D341Med (cell line): ENCODE data around the gene AIF1.

Source experiments
- DNase-seq: peaks from one replicate; pipeline ENCODE4 v3.0.0; 2012; ENCODE audit warnings: low spot score

The AIF1 gene

DNA sequence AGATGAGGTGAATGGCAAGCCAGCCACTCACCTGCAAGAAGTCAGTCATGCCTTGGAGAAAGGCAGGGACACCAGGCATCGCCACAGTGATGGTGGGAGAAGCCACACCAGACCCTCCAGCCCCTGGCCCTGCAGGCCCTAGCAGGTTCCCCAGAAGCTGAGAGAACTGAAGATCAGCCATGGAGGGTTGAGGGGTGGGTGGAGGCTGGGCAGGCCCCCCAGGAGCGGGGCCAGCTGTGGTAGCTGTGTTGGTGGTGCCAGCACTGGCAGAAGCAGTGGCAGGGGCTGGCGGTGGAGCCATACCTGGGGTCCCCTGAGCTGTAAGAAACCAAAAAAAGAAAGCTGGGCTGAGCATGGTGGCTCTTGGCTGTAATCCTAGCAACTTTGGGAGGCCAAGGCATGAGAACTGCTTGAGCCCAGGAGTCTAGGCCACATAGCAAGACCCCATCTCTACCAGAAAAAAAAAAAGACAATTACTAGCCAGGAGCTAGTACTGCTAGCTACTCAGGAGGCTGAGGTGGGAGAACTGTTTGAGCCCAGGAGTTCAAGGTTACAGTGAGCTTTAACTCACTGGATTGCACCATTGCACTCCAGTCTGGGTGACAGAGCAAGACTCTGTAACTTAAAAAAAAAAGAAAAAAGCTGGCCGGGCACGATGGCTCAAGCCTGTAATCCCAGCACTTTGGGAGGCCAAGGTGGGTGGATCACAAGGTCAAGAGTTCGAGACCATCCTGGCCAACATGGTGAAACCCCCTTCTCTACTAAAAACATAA, 27.9 kb downstream of the AIF1 start:
- no peak for DNase-seq

DNA sequence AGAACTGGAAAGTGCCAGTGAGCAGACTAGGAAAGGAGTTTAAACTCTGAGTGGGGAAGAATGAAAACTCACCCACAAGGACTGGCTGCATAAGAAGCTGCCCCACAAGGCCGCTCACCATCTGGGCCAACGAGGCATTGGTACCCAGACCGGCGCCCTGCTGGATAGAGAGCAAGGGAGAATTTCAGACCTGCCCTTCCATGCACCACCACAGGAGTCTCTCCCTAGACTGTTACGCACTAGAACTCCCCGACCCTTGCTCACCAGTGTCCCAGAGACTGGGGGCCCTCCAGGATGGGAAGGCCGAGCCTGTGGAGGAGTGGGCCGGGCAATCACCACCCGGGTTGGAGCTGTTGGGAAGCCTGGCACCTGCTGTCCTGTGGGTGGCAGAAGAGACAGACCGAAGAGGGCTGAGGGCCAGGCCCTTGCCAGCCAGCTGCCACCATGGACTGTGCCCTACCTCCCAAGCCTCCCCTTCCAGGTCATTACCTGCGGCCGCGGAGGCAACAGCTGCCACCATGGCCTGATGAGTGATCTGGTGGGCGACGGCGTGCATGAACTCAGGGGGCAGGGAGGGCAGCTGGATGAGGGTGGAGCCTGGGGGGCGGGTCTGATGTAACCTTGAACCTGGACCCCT, 28.9 kb downstream of the AIF1 start:
- DNase-seq, result no peak

DNA sequence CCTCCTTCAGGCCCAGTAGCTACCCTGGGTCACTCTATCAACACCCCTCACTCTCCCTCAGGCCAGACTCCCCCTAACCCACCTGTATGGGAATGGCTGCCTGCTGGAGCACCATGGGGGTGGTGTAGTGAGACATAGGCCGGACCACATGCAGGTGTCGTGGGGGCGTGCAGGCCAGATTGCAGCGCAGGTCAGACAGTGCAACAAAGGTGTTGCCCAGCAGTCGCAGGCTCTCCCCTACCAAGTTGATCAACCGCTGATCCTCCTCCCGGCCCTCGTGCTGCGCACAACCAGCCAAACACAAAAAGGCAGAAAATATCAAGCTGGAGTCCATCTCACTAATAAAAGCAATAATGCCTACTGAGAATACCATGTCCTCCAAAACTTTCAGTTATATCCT, 30.3 kb downstream of the AIF1 start:
- DNase-seq, result no peak

DNA sequence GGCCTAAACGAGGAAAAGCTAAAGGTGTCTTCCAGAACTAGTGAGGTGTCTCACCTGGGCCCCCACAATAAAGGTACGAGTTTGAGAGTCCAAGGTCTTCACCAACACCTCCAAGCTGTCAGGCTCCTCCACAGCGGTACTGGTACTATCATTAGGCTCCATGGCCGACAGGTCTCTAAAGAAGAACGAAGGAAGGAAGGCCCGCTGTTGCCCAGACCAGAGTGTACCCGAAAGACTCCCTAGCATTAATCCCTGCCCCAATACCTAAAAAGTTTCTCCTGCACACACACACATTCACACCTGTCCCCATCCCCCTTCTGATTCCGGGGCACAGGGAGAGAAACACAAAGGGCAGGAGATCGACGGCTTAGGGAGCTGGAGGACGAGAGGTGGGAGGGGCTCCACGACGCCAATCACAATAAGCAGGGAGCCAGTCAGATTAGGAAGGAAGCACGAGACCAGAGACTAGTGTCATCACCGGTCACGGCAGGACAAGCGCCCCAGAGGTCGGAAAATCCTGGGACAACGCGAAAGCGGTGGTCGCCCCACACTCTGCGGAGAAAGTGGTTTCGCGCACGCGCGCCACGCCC, 36.7 kb downstream of the AIF1 start:
- peak; percentile 78 for DNase-seq

DNA sequence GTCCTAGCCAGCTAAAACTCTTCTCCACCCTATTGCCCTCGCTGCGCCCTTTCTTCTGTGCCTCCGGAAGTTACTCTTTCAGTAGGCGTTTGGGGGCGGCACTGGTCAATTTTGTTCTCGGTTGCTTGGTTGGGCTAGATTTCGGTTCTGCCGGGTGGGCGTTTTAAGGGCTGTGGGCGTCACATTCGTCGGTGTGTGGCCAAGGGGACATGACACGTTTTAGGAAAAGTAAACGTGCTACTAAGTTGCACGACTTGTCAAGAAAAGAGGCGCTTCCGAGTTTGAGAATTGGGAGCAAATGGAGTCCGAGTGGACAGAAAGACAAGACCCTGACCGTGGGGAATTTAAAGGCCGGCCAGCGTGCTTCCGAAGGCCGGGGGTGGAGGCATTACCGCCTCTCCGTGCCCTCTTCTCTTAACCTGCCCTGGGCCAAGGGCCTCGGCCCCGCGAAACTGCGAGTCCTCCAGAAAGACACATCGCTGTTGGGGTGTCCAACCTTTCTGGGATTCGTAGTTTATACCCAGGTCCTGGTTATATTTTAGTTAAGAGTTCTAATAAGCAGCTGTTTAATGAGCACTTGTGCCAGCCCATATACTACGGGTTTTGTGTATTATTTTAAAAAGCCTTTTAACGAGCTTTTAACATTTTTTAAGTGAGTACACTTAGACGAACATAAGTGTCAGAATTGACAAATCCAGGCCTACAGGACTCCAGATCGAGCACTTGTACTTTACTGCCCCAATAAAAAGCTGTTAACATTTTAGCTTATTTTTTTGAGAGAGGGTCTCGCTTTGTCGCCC, 38.1 kb downstream of the AIF1 start:
- peak; percentile 88 for DNase-seq

DNA sequence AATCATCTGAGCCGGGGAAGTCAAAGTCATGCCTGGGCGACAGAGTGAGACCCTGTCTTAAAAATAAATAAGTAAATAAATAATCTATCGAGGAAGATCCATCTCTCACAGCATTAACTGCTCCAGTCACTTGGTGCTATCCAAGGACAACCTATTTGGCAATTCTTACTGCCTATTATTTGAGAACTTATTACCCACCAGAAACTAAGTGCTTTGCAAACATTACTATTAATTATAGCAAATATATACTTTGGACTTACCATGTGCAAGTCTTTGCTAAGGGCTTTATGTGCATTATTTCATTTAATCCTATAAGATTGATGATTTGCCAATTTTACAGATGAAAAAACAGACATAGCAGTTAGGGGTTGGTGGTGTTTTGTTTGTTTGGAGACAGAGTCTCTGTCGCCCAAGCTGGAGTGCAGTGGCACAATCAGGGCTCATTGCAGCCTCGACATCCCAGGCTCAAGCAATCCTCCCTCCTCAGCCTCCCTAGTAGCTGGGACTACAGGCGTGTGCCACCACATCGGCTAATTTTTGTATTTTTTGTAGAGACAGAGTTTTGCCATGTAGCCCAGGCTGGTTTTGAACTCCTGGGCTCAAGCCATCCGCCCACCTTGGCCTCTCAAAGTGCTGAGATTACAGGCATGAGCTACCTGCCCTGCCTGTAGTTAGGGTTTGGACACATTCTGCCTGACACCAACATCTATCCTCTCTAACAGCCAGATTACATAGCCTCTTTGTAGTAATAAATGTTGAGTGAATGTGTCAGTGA, 39.7 kb downstream of the AIF1 start:
- DNase-seq, result no peak

DNA sequence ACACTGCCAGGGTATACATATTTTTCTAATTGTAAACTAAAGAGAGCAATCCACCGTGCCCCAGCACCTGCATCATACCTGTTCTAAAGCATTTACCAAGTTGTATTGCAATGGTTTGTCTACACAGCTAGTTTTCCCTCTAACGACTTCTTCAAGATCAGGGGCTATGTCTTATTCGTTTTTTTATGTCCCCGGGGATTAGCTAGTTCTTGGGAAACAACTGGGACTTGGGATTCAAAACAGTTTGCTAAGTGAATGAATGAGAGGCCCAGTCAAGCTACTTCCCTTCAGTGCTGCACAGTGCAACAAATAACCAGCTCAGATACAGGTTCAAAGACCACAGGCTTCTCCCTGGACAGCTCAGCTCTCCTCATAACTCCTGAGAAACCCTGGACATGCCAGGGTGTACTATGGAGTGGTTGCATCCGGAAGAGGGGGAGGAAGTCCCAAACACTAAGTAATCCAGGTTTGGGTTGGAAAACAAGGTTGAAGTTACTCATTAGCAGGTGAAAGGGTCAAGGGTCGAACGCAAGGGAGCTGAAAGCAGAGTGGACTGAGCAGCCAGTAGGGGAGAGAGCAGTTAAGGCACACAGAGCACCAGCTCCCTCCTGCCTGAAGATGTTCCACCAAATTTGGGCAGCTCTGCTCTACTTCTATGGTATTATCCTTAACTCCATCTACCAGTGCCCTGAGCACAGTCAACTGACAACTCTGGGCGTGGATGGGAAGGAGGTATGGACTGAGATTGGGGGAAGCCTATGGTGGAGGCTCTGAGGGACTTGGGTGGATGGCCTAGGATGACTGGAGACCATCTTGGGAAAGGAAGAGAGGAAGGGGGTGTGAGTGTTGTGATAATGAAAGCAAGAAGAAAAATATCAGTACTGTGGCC, 40.6 kb downstream of the AIF1 start, which contains the start of gene APOM:
Gene APOM (plus strand): TSS at position 546 of the 889 bp plus-strand sequence. CDS start 73 bp downstream, at position 619.
- DNase-seq, result no peak

DNA sequence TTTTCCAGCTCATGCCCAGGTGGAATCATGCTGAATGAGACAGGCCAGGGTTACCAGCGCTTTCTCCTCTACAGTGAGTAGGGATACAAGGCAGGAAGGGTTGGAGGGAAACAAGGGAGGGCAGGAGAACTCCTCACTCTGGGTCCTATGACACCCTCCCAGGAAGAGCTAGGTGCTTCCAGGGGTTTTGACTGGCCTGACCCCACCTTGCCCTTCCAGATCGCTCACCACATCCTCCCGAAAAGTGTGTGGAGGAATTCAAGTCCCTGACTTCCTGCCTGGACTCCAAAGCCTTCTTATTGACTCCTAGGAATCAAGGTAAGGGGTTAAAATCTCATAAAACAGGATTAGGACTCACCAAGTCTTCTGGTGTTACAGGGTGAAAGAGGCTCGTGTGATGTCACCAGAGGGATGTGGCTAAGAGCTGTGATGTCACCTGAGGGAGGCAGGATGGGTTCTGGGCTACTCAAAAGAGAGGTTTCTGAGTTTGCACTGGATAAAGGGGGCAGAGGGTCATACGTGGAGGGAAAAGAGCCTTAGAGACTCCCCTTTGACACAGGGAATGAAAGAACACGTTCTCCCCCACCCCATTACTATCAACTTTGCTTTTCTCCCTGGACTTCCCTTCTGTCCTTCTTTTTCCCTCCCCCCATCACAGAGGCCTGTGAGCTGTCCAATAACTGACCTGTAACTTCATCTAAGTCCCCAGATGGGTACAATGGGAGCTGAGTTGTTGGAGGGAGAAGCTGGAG, 42.5 kb downstream of the AIF1 start:
- DNase-seq, result no peak

DNA sequence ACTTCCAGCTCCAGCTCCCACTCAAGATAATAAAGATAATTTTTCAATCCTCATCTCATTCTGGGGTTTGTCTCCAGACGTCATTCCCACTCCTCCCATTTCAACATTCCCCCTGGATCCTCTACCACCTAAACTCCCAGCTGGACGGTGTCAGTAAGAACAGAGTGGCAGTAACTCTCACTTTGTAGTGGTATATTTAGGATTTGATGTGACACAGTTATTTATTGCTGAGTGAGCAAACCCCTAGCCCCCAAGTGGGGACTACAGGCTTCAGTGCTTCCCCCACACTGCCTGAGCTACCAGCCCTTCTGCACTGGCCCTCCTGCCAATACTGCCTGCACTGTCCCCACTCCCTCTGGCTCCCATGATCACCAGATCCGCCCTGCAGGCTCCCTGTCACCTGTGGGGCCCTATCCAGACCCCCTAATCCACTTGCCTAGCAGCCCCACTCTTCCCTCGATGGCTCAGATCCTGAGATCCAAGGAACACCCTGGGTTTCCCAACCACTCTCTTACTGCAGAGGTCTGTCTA, 43.2 kb downstream of the AIF1 start:
- no peak for DNase-seq

DNA sequence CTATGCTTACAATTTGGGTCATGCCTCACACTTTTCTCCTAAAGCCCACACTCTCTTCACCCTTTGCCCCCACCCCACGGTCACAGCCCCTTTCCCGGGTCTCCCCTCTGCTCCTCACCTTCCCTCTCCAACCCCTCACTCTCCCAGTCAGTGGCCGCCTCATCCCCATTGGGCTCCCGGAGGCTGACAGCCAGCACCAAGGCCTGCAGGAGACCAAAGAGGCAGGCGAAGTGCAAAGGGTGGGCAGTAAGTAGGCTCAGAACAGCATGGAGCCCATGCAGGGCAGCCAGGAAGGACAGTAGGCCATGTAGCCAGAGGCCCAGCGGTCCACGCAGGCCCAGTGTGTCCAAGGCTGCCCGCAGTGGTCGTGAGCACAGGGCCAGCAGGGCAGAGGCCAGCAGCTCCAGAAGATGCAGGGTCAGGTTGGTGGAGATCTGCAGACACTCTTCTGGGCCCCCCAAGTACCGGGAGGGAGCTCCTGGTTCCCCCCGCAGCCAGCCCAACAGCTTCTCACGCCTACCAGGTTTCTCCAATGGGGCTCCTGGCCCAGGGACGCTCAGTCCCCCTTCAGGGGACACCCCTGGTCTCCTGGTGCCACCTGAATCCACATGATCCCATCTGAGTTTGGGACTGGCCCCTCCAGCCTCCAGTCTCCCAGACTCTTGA, 44.1 kb downstream of the AIF1 start:
- DNase-seq, result no peak

DNA sequence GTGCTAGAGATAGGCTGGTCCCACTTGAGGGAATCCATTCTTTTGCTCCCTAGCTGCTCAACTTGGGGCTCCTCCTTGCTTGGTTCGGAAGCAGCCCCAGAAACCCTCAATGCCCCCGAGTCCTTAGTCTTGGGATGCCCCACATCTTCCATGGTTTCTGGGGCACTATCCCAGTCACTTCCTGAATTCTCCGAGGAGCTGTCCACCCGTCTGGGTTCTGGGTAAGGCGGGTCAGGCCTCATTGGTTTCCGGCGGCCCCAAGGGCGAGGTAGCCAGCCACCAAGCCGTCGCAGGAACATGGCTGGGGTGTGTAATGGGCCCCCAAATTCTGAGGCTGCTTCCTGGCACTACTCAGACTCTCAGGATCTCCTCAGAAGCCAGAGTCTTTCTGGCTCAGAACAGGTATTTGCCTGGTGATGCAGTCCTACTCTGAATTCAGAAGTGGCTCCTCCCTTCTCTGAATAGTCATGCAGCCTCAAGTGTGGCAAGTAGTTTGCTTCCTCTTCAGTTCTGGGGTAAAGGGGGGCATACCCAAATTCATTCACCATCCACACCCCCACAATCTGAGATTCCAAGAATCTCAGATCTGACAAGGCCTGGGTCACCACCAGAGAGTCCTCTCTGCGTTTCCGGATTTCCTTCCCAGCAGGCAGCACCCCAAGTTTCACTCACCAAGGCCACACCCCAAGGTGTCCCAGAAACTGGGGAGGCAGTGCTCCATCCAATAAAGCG, 44.8 kb downstream of the AIF1 start:
- no peak for DNase-seq

DNA sequence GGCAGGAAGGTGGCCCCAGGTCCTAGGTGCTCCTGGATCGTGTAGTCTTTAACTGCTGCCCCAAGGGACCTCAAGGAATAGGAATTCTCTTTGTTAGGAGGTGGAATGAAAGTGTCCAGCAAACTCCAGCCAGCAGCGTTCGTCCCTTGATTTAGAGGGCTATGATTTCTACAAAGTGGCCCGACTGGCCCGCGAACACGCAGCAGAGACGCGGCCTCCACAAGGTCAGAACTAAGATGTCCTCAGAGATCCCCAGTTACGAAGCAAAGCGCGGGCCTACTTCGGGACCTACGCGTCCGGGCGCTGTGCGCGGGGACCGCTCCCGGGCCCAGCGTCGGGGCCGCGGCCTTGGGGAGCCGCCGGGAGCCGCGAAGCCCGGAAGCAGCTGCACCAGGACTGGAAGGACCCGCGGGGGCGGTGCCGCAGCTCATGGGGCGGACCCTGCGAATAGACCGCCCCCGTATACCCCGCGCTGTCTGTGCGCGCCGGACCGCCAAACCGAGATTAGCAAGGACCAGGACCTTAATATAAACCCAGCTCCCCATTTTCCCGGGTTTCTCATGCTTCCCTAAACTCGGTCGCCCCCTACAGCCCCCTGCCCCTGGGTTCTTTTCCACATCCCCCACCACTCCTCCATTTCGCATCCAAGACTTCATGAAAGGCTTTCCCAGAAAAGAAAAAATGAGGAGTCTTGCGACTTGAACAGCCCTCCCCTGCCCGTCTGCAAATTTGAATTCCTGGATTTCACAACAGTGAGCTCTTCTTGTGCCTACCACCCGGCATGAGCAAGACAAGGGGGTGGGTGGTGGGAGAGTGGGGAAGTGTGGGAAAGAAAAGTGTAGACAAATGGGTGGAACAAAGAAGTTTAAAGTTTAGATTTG, 45.6 kb downstream of the AIF1 start, which contains the start of gene C6orf47:
Gene C6orf47 (minus strand): TSS at position 398 of the 881 bp plus-strand sequence. CDS start 831 bp downstream, outside the sequence.
- DNase-seq, result peak; percentile 91

DNA sequence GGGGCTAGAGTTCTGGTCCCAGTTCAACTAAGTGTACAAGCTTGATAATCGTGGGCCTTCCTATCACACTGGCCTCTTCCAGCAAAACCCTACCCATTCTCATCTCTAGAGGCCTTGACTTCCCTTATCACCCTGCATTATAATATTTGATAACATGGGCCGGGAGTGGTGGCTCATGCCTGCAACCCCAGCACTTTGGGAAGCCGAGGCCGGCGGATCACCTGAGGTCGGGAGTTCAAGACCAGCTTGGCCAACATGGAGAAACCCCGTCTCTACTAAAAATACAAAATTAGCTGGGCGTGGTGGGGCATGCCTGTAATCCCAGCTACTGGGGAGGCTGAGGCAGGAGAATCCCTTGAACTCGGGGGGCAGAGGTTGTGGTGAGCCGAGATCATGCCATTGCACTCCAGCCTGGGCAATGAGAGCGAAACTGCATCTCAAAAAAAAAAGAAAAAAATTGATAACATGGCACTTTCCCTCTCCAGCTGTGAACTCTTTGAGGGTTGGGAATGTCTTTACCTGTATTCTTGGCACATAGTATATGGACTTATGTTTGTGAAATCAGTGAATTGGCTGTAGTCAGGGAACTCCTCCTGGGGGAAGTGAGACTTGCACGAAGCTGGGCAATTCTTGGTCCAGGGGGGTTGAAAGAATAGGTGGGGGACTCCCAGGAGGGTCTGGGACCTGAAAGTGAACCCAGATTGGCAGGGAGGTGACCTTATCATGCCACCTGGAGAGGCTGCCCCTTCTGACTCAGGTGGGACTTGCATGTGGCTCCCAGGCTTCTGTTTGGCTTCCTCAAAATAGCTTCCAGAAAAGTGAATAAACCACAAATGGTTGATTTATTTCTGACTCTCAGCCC, 46.5 kb downstream of the AIF1 start:
- DNase-seq, result no peak

DNA sequence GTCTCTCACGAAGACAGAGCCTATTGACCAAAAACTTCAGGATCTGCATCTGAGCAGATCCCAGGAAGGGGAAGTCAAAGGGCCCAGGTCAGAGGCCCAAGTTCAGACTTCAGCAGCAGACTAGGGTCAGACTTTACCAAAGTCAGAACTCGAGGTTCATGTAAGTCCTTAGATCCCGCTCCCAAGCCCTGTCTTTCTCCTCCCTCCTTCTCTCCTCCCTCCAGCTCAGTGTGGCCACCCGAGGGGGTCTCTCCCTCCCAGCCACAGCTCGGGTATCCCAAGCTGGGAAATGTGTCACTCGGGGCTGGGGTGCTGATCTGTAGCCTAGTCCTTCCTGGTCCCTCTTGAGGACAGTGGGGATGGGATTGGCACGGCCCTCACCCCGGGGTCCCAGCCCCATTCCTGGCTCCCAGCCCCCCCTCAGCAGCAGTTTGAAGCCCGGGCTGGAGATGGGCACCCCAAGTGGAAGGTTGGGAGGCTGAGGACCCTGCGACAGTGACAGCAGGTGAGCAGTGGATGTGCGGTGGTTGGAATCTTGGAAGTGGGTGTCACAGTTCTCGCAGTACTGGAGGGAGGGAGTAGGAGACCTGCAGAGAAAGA, 47.2 kb downstream of the AIF1 start:
- no peak for DNase-seq

DNA sequence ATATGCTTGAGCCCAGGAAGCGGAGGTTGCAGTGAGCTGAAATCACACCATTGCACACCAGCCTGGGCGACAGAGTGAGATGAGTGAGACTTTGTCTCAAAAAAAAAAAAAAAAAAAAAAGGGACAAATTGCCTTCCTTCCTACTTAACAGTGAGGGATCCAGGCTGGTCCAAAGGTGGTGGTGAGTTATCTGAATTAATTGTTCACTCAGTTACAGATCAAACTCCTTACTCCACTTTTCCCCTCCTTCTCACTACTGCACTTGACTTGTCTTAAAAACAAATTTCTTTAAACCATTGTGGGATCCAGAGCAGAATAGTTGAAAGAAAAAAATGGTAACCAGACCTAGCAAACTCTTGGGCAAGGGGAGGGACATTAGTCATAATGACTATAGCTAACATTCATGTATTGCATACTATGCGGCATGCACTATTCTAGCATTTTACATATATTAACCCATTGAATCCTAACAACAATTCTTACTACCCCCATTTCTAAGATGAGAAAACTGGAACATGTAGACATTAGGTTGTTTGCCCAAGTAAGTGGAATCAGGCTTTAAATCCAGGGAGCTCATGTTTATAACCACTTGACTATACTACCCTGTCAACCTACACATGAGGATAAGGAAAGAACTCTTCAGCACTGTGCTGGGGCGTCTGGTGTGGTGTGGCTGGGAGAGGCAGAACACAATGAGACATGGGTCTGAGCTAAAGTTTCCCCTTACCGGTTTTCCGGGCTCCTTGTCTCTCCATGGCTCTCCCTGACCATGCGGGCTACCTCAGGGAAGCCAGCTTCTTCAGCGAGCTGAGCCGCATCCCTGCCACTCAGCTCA, 48.3 kb downstream of the AIF1 start:
- no peak for DNase-seq
